Skin epidermis (tissue), 12 donors: ENCODE results near the gene AMDHD2.
"Not testable (repeated sequence)": the region's sequence is repeated elsewhere in the genome, so short reads cannot be mapped to it uniquely, and the experiment has no call there.

ENCODE experiments used
- H3K27ac ChIP-seq, 21 experiments: fragments of 200-600 bp; sonication (generic) in 11 of 21; one replicate each; pipeline ENCODE4 v1.5.0; 2020; ENCODE audit warnings: mild to moderate bottlenecking in 3 of 21, inconsistent platforms in 2 of 21, moderate library complexity in 2 of 21
- H3K4me3 ChIP-seq, 7 experiments: fragments of 200-600 bp; sonication (generic) in 2 of 7; one replicate each; pipeline ENCODE4 v1.5.0; 2020; ENCODE audit warnings: inconsistent platforms in 2 of 7, mild to moderate bottlenecking in 2 of 7, moderate library complexity in 1 of 7

AMDHD2 gene

DNA sequence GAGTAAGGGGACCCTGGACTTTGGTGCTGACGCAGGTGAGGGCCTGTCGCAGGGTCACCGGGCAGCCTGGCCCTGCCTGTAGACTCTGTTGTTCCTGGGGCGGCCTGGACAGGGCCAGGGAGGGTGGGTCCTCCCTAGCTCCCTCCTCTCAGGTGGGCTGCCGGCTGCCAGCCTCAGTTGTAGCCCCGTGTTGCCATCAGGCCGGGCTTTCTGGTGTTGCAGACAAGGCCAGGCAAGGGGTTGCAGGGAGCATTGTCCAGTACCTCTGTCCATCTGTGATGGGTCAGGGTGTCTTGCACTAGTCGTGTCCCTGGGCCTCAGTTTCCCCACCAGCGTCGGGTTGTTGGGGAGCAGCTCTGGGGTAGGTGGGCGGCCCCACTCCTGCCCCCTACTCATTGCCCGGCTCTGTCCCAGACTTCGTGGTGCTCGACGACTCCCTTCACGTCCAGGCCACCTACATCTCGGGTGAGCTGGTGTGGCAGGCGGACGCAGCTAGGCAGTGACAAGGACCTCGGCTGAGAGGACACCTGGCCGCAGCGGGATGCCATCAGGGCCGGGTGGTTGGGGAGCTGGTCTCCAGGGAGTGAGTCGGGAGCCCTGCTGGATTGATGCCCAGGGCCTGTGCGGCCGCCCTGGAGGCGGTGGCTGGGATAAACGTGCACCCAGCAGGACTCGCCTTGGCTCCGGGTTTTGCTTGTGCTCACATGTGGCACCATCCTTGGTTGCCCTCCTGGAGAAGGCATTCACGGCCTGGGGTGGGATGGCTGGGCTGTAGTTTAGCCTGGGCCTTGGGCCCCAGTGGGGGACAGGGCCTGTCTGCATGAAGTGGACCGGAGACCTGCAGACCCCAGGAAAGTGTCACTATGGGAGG is 9.1 kb downstream of the AMDHD2 start:
- no peak overlapping the region for H3K4me3 ChIP-seq
- no peak overlapping the region for H3K27ac ChIP-seq

GRCh38 chr16:2529961-2530628 is 9.9 kb downstream of the AMDHD2 start:
- Histone ChIP-seq H3K27ac (peak overlapping the region in 5 of 21 experiments; percentile 82 to 94 (median 89)), H3K4me3 (no peak overlapping the region)

- Histone ChIP-seq H3K4me3 (peak overlapping the region in 2 of 7 experiments; percentile 50 to 52), H3K27ac (peak overlapping the region in 15 of 21 experiments; percentile 70 to 95 (median 89))
Measured at GRCh38 chr16:2530629-2531318, 10.6 kb downstream of the AMDHD2 start.

DNA sequence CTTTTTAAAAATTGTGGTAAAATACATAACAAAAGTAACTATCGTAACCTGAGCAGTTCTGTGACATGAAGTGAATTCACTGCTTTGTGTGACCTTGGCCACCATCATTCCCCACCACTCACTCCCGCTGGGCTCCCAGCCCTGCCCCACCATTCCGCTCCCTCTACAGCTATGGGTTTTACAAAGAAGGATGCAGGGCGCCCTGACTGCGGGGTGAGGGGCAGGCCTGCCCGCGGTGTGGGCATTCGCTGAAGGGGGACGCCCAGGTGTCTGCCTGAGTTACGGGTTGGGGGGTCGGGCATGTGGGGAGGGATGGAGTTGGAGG is 11.2 kb downstream of the AMDHD2 start, which contains the start of gene CEMP1:
Gene CEMP1, minus strand, starts transcription at position 38 of the 325 bp plus-strand sequence. CDS start 335 bp downstream, outside the sequence.
- Histone ChIP-seq H3K27ac (peak within 1 kb of the TSS in 20 of 21 experiments; percentile 80 to 98 (median 90)), H3K4me3 (peak within 1 kb of the TSS; percentile 43 to 70 (median 53))

DNA sequence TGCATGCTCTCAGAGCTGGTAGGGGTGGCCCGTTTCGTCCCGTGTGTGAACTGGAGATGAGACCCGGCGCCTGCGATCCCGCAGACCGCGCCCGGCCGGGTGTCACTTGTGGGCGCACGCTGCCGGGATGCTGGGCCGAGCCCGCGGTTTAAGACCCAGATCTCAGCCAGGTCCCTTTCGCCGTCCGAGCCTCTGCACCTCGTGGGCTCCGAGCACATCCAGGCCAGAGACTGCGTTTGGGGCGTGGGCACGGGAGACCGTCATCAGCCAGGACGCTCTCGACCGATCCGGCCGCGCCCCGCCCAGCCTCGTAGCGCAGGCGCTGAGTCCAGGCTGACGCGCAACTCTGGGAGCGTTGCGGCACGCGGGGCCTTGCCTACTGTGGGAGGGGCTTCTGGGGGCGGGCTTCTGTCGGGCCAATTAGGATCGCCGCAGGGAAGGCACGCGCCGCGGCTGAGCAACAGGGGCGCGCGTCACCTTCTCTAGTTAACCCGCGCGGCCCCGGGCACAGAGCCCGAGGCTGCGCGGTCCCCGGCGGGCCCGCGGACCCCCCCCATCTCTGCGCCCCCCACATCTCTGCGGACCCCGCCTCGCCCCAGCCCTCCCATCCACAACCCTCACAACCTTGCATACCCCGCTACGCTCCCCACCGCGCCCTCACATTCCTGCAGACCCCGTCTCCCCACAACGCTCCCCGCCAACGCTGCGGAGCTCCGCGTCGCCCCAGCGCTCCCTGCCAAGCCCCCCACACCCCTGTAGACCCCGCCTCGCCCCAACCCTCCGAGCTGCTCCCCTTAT is 11.7 kb downstream of the AMDHD2 start:
- peak overlapping the region; percentile 43 to 70 (median 53) for H3K4me3 ChIP-seq
- H3K27ac ChIP-seq = peak overlapping the region in 20 of 21 experiments; percentile 80 to 98 (median 90)

DNA sequence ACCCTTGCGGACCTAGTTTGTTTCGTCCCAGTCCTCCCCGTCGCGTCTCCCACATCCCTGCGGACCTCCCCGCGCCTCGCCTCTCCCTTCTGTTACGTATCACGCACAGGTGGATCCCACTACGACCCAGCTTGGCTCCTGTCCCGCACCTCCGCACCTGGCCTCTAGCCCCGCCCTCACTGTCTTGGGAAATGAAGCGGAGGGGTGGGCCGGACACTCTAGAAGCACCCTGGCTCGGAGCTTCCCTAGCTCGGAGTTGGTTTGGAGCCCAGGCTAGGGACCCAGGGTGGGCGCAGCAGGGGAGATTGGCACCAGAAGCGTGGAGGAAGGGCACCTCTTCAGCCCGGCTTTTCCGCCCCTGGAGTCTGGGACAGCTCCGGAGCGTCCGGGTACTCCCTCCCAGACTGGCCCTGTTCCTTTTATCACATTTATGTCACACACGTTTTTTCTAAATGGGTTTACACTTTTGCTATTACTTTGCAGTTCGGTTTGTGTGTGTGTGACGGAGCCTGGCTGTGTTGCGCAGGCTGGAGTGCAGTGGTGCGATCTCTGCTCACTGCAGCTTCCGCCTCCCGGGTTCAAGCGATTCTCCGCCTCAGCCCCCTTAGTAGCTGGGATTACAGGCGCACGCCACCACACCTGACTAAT is 12.4 kb downstream of the AMDHD2 start:
- Histone ChIP-seq H3K27ac (peak overlapping the region in 20 of 21 experiments; percentile 80 to 98 (median 90)), H3K4me3 (peak overlapping the region; percentile 43 to 70 (median 53))

DNA sequence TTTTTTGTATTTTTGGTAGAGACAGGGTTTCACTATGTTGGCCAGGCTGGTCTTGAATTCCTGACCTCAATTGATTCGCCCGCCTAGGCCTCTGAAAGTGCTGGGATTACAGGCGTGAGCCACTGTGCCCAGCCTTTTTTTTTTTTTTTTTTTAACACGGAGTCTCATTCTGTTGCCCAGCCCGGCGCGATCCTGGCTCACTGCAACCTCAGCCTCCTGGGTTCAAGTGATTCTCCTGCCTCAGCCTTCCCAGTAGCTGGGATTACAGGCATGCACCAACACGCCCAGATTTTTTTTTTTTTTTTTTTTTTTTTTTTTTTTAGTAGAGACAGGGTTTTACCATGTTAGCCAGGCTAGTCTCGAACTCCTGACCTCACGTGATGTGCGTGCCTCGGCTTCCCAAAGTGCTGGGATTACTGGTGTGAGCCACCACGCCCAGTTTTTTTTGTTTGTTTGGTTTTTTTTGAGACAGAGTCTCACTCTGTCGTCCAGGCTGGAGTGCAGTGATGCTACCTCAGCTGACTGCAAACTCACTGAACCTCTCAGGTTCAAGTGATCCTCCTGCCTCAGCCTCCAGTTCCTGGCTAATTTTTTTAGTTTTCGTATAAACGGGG is 13.1 kb downstream of the AMDHD2 start:
- peak overlapping the region; percentile 43 to 70 (median 53) for H3K4me3 ChIP-seq
- peak overlapping the region in 20 of 21 experiments; percentile 80 to 98 (median 90) for H3K27ac ChIP-seq

GRCh38 chr16:2533912-2534311 is 13.7 kb downstream of the AMDHD2 start:
- peak overlapping the region in 2 of 21 experiments; percentile 42 to 94 for H3K27ac ChIP-seq
- H3K4me3 ChIP-seq = no peak overlapping the region

- H3K27ac ChIP-seq, H3K4me3 ChIP-seq: not testable (repeated sequence)
Measured at GRCh38 chr16:2534335-2534734, 14.2 kb downstream of the AMDHD2 start.

GRCh38 chr16:2535625-2536013 is 15.4 kb downstream of the AMDHD2 start:
- Histone ChIP-seq H3K27ac (peak overlapping the region in 14 of 21 experiments; percentile 2 to 87 (median 50)), H3K4me3 (no peak overlapping the region)

- H3K27ac ChIP-seq = peak within 1 kb of the TSS; percentile 39 to 90 (median 81)
Measured at GRCh38 chr16:2537451-2538379, 17.5 kb downstream of the AMDHD2 start, which contains the start of gene PDPK1. Gene PDPK1, plus strand, starts transcription at chr16:2538021. Its CDS starts 92 bp downstream, at chr16:2538113.

GRCh38 chr16:2539192-2539844 is 19.1 kb downstream of the AMDHD2 start:
- not testable (repeated sequence) for H3K27ac ChIP-seq
- H3K4me3 ChIP-seq = peak overlapping the region in 3 of 7 experiments; percentile 44 to 64 (median 51)

More at GRCh38 chr16:2537451-2538379, 17.5 kb downstream of the AMDHD2 start, which contains the start of gene PDPK1:
- peak within 1 kb of the TSS; percentile 40 to 64 (median 60) for H3K4me3 ChIP-seq

DNA sequence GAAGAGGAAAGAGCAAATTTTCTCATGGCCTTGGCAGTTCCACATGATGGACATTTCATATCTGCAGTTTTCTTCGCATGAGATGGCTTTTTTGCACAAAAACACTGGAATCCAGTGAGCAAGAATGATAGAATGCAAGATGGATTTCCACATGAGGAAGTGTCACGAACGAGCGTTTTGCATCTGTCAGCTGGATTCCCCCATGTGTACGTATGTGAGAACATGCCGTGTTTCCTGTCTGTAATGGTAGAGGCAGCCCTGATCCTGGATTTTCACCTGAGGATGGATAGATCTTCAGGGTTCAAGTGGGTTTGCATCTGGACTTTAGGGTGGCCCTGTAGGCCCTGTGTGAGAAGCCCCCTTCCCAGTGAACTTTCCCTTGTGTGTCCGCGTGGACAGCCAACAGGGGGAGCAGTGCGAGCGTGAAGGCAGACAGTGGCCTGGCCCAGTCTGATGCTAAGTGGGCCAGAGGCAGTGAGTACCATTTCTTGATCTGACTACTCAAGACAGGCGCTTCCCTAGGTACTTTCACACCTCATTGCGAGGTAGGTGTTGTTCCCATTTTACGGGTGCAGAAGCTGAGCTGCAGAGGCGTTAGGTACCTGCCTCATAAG is 19.8 kb downstream of the AMDHD2 start:
- peak overlapping the region in 1 of 21 experiments; percentile 33 for H3K27ac ChIP-seq
- not testable (repeated sequence) for H3K4me3 ChIP-seq

DNA sequence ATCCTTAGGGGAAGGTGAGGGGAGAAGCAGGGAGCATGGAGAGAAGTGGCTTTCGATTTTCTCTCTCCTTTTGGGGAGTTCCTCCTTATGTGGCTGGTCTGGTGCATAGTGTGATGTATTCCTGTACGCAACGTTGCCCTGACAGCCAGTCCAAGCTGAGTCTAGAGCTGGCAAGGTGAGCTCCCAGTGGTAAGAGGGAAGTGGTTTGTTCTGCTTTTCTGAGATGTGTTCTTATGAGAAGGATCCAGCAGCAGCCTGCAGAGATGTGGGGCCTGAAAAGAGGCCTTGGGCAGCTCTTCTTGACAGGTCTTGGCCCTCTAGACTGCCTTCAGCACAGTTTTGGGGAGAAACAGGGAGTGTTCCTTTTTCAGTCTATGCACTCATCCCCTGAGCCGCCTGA is 20.7 kb downstream of the AMDHD2 start:
- not testable (repeated sequence) for H3K27ac ChIP-seq

DNA sequence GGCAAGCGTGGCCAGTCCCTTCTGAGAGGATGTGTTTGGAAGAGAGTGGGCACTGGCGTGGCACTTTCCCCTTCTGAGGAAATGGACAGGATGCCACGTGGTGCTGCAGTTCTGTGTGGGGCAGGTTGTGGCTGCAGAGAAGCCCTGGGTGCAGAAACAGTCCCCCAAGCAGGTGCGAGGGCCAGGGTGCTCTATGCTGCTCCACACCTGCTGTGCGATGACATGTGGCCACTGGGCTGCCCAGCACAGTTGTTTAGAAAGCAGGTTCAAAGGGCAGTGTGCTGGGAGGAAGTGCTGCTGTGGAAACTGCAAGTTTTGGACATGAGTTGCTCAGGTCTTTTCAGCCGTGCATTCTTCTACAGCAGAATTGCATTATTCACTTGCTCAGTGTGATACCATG is 21.2 kb downstream of the AMDHD2 start:
- not testable (repeated sequence) for H3K27ac ChIP-seq, H3K4me3 ChIP-seq

More for the DNA sequence above, 20.7 kb downstream of the AMDHD2 start:
- not testable (repeated sequence) for H3K4me3 ChIP-seq

DNA sequence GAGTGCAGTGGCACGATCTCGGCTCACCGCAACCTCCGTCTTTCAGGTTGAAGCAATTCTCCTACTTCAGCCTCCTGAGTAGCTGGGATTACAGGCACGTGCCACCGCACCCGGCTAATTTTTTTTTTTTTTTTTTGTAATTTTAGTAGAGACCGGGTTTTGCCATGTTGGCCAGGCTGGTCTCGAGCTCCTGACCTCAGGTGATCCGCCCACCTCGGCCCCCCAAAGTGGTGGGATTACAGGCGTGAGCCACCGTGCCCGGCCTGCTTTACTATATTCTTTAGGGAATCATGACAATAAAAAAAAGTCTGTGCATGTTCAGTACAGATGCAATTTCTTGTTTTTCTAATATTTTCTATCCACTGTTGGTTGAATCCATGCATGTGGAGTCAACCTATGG is 23.6 kb downstream of the AMDHD2 start:
- not testable (repeated sequence) for H3K4me3 ChIP-seq

More for the DNA sequence above, 23.6 kb downstream of the AMDHD2 start:
- H3K27ac ChIP-seq = not testable (repeated sequence)
